ENCODE results near the gene OTUD7B.

Gene OTUD7B

DNA sequence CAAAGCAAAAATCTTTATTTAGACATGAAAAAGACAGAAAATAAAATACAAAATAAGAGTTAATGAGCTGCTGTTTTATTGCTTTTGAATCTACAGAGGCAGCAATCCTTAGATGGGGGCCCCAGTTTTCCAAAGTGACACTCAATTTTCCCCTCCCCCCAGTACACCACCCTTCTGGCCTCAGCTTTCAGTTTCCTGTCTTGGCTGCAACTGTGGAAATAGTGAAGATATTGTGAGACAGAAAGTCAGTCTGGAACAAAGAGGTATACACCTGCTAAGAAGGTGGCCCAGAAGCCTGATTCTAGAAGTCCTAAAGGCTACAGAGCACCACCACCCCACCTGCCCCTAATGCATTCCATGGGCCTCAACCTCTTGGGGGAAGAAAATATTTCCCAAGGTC lies 72.8 kb downstream of the OTUD7B start:
- TF ChIP-seq, protein P1, sequence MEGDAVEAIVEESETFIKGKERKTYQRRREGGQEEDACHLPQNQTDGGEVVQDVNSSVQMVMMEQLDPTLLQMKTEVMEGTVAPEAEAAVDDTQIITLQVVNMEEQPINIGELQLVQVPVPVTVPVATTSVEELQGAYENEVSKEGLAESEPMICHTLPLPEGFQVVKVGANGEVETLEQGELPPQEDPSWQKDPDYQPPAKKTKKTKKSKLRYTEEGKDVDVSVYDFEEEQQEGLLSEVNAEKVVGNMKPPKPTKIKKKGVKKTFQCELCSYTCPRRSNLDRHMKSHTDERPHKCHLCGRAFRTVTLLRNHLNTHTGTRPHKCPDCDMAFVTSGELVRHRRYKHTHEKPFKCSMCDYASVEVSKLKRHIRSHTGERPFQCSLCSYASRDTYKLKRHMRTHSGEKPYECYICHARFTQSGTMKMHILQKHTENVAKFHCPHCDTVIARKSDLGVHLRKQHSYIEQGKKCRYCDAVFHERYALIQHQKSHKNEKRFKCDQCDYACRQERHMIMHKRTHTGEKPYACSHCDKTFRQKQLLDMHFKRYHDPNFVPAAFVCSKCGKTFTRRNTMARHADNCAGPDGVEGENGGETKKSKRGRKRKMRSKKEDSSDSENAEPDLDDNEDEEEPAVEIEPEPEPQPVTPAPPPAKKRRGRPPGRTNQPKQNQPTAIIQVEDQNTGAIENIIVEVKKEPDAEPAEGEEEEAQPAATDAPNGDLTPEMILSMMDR (IDR thresholded peaks at IDR 0.05; ENCODE audit: insufficient read depth, low read length, missing control alignments), result no peak
- DNase-seq (ENCODE audit: low read depth, low spot score), result no peak
- POLR2A ChIA-PET, result interaction anchor here (1.3 kb wide), 1 partner anchor 50 kb away, joined by 4 read pairs; a partner anchor contains a TSS
- H3K4me3 ChIP-seq (ENCODE audit: low read depth, low read length), result no peak overlapping the region
- CTCF ChIA-PET, result interaction anchor here (0.7 to 1.7 kb wide), 8 partner anchors 10 to 318 kb away, joined by 3 to 5 read pairs (median 3); no protein-coding TSS in a partner anchor

DNA sequence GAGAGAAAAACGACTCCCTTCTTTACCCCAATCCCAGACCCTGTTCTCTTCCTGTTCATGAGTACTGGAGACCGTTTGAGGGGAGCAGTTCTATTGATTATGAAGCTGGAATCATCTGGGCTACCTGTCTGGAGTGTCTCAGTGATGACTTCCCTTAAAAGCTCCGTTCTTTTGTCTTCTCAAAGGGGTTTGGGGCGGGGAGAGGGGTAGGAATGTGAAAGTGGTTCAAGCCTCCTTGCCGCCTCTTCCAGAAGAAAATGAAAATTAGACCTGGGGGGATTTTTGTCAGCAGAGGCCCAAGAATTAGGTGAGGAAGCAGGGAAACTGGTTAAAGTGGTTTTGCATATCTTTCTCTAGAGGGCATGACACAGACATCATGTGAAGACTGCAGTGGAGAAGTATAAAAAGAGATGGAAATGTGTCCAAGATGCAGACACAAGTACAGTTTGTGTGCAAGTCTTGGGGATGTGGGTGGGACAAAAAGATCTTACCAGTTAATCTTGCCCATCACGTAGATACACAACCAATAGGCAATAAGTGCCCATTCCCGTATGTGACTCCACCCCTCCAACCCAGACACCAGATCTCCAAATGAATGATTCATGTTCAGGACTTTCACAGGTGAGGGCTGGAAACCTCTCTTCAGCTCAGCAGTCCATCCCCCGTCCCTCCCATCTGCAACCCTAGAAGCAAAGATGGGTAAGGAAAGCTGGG lies 73.4 kb downstream of the OTUD7B start:
- ChIA-PET CTCF (interaction anchor here (0.7 to 1.7 kb wide), 8 partner anchors 10 to 319 kb away, joined by 3 to 5 read pairs (median 3); no protein-coding TSS in a partner anchor), POLR2A (interaction anchor here (1.3 kb wide), 1 partner anchor 50 kb away, joined by 4 read pairs; a partner anchor contains a TSS)
- H3K4me3 ChIP-seq (ENCODE audit: low read depth, low read length), result peak overlapping the region; percentile 85
- DNase-seq (ENCODE audit: low read depth, low spot score), result no peak
- TF ChIP-seq, protein P1 (IDR thresholded peaks at IDR 0.05; ENCODE audit: insufficient read depth, low read length, missing control alignments), result peak; percentile 7

DNA sequence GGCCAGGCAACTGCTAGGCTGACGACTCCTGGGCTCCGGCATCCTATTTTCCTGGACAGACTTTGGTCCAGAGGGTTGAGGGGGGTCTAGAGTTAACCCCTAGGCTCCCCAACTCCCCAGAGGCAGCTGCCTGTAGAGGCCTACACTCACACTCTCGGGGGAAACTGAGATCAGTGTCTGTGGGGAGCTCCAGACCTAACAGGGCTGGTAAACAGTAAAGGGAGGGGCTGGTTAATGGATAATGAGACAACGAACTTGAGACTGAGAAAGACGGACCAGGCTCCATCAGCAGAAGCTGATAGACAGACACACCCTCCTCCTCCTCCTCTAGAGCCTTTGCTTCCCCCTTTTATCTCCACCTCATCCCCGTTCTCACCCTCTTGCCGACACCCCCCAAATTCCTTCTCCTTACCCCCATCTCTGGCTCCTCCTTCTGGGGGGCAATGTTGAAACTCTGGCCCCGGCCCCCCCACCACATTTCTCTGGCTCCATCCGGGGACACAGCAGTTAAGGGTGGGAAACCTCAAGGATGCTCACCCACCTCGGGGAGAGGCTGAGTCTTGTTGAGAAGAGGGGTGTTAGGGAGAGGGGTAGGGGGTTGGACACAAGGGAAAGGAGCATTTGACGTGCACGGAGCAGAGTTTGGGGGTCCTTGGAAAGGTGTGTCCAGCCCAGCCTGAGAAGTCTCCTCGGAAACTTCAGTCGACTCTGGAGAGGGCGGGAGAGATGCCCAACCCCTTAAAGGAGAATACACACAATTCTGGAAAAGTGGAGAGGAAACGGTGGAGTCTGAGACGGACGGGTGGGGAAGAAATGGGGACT lies 74.1 kb downstream of the OTUD7B start, which contains the start of gene MTMR11:
Gene MTMR11 (minus strand): TSS at position 710 of the 822 bp plus-strand sequence. CDS start 232 bp downstream, at position 478.
- peak within 1 kb of the TSS; percentile 85 for H3K4me3 ChIP-seq (ENCODE audit: low read depth, low read length)
- DNase-seq (ENCODE audit: low read depth, low spot score), result no peak
- CTCF ChIA-PET, result interaction anchor here (1.2 to 1.7 kb wide), 3 partner anchors 26 to 48 kb away, joined by 3 to 5 read pairs (median 3); no protein-coding TSS in a partner anchor
- POLR2A ChIA-PET, result interaction anchor here (1.3 kb wide), 1 partner anchor 49 kb away, joined by 4 read pairs; a partner anchor contains a TSS
- TF ChIP-seq, protein P1 (IDR thresholded peaks at IDR 0.05; ENCODE audit: insufficient read depth, low read length, missing control alignments), result no peak

DNA sequence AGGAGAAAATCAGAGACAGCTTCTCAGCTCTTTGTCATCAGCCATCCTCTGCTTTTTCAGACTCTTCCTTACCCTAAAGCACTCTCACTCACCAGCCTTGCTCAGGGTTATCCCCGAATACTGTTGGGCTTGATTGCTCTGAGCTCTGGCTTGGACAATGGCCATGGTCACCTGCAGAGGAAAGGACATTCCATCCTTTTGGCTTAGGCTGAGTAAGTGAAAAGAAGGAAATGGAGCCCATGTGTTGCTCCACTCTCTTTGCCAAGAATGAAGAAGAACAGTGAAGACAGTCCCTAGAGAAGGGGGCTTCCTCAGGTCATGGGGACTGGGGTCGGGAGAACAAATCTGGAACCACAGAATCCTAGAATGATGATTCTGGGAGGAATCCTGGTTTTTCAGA lies 76.2 kb downstream of the OTUD7B start:
- TF ChIP-seq, protein P1 (IDR thresholded peaks at IDR 0.05; ENCODE audit: insufficient read depth, low read length, missing control alignments), result no peak
- ChIA-PET CTCF (interaction anchor here (1.0 to 1.2 kb wide), 2 partner anchors 28 to 235 kb away, joined by 3 read pairs; no protein-coding TSS in a partner anchor), POLR2A (interaction anchor here (1.1 kb wide), 1 partner anchor 47 kb away, joined by 3 read pairs; a partner anchor contains a TSS)
- H3K4me3 ChIP-seq (ENCODE audit: low read depth, low read length), result no peak overlapping the region
- DNase-seq (ENCODE audit: low read depth, low spot score), result no peak

DNA sequence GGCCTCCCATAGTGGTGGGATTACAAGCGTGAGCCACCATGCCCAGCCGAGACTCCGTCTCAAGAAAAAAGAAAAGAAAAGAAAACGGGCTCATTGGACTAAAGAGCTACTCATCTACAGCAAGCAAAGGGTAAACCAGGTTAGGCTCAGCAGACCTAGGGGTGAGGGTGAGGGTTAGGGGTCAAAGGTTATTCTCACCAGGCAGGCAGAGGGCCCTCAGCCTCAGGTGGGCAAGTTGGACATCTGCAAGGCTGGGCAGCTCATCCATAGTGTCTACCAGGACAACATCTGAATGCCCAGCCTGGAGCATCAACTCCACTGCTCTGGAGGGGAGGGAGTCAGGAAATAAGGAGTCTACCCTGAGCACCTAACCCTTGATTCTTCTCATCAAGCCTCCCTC lies 77.3 kb downstream of the OTUD7B start:
- no peak overlapping the region for H3K4me3 ChIP-seq (ENCODE audit: low read depth, low read length)
- no peak for DNase-seq (ENCODE audit: low read depth, low spot score)
- TF ChIP-seq, protein P1 (IDR thresholded peaks at IDR 0.05; ENCODE audit: insufficient read depth, low read length, missing control alignments), result no peak
- POLR2A ChIA-PET, result interaction anchor here (1.1 kb wide), 1 partner anchor 45 kb away, joined by 3 read pairs; a partner anchor contains a TSS
- CTCF ChIA-PET, result interaction anchor here (1.2 kb wide), 1 partner anchor 236 kb away, joined by 3 read pairs; no protein-coding TSS in a partner anchor

All from AG04449 (cell line).